Spleen (tissue), 11 donors: ENCODE data around the gene ARHGDIG. TPM values are rescaled to one million over a fixed set of nuclear protein-coding genes. Genes with fewer than 3 reads are reported as not detected.
"Not testable (repeated sequence)": the region's sequence is repeated elsewhere in the genome, so short reads cannot be mapped to it uniquely, and the experiment has no call there.

Experiments used
- DNase-seq: peaks from one replicate; pipeline ENCODE4 v3.0.0-alpha.2; 2020
- H3K27ac ChIP-seq, 8 donors: fragments of 200-600 bp; sonication (generic) in 7 of 8; 1 replicate in 4 of 8; 2 replicates in 4 of 8; pipeline versions ENCODE4 v1.5.0 to v1.8.0; 2016 to 2021; ENCODE audit warnings: inconsistent platforms in 4 of 8, mild to moderate bottlenecking in 4 of 8, moderate library complexity in 1 of 8
- H3K27me3 ChIP-seq, 7 donors: fragments of 200-600 bp; sonication (generic) in 6 of 7; replicated peaks in 1 of 7; 1 replicate in 4 of 7; 2 replicates in 3 of 7; pipeline versions ENCODE4 v1.5.0 to v1.8.0; 2016 to 2021; ENCODE audit warnings: inconsistent platforms in 3 of 7, mild to moderate bottlenecking in 1 of 7
- H3K36me3 ChIP-seq, 6 donors: fragments of 200-600 bp; sonication (generic) in 5 of 6; 1 replicate in 4 of 6; 2 replicates in 2 of 6; pipeline versions ENCODE4 v1.5.0 to v1.8.0; 2016 to 2021; ENCODE audit warnings: inconsistent platforms in 2 of 6
- H3K4me1 ChIP-seq, 6 donors: fragments of 200-600 bp; sonication (generic) in 5 of 6; 1 replicate in 3 of 6; 2 replicates in 3 of 6; pipeline versions ENCODE4 v1.5.0 to v1.8.0; 2016 to 2021; ENCODE audit warnings: inconsistent platforms in 3 of 6
- H3K4me3 ChIP-seq, 8 donors: fragments of 200-600 bp; sonication (generic) in 7 of 8; 1 replicate in 4 of 8; 2 replicates in 4 of 8; pipeline versions ENCODE4 v1.5.0 to v1.8.0; 2016 to 2021; ENCODE audit warnings: inconsistent platforms in 4 of 8, mild to moderate bottlenecking in 4 of 8, moderate library complexity in 2 of 8
- H3K9me3 ChIP-seq, 8 donors: fragments of 200-600 bp; sonication (generic) in 7 of 8; 1 replicate in 4 of 8; 2 replicates in 4 of 8; pipeline versions ENCODE4 v1.5.0 to v1.8.0; 2016 to 2021; ENCODE audit warnings: inconsistent platforms in 4 of 8
- CTCF ChIP-seq, 11 experiments: fragments of 200-600 bp in 7 of 11; fragments of 450-650 bp in 4 of 11; sonication (generic) in 4 of 11; IDR thresholded peaks in 8 of 11; conservative IDR thresholded peaks in 3 of 11; 1 replicate in 7 of 11; 2 replicates in 4 of 11; pipeline versions ENCODE4 v1.4.0 to v1.8.0; 2016 to 2021; ENCODE audit warnings: antibody characterized with exemption in 11 of 11, inconsistent platforms in 4 of 11, mild to moderate bottlenecking in 1 of 11
- POLR2A ChIP-seq, 3 donors: fragments of 450-650 bp; IDR thresholded peaks; one replicate each; pipeline ENCODE4 v1.5.1; 2017; ENCODE audit warnings: antibody characterized with exemption in 3 of 3, mild to moderate bottlenecking in 1 of 3
- POLR2AphosphoS5 ChIP-seq, 3 donors: sonication (generic); formaldehyde crosslinking; IDR thresholded peaks; one replicate each; pipeline ENCODE4 v1.5.1; 2017; ENCODE audit warnings: antibody characterized with exemption in 3 of 3
- WGBS, 5 donors: extraction: QIAGEN DNeasy Blood & Tissue Kit in 3 of 5; methylation state at CpG; one replicate each; pipeline versions ENCODE4 v1.1.5 to v1.1.7; 2013 to 2018; 5-methylcytosine and 5-hydroxymethylcytosine counted together
- intact Hi-C: fragments of 100-400 bp; cut with DNase I; formaldehyde crosslinking; loops from one replicate; pipeline ENCODE4 v1.15.0; 2023; ENCODE audit warnings: low total_unique reads
- polyA plus RNA-seq, 3 donors: library from polyadenylated mRNA; stranded (reverse); fragments of 200-250 nt; gene quantifications; one replicate each; pipeline ENCODE4 v1.2.1, GENCODE V29; 2013
- total RNA-seq, 7 donors: library from RNA; depleted of rRNA in 3 of 7; stranded (reverse); fragments of >200 nt in 3 of 7; fragmentation: NEBNext Ultra II Directional in 4 of 7; extraction: Animal tissue kit (Norgen Biotek cat#: 25700) in 4 of 7; gene quantifications; one replicate each; pipeline versions ENCODE4 v1.1.0 to v1.2.1, GENCODE V29; 2016 to 2021
- donor health status: healthy with polysubstance abuse.
- donor health status: DM: no; HTN: no; CAD: no; lungs with moderate emphysema.
- donor health status: DM: no; HTN: no; CAD: no.
- donor health status: Bipolar disorder and iron deficiency.
- donor health status: healthy.
- donor health status: DM: no; HTN: no; CAD: no.
- donor health status: DM: yes; HTN: yes; CAD: no.

Gene ARHGDIG
- total and polyA plus RNA-seq, 10 donors = 0.23 to 0.99 (median 0.26) TPM; not detected in 7

GRCh38 chr16:324201-324450 is 43.7 kb downstream of the ARHGDIG start:
- Histone ChIP-seq H3K27me3 (no peaks in the 10 kb centered on the region), H3K4me3 (peak overlapping the region in 2 of 8 donors; percentile 24 to 62), H3K9me3 (no peaks in the 10 kb centered on the region), H3K36me3 (peaks cover 0 to 7% (median 3%) of the 10 kb centered on the region in 6 donors), H3K4me1 (peaks cover 21 to 94% (median 52%) of the 10 kb centered on the region in 6 donors), H3K27ac (peak overlapping the region in 4 of 8 donors; percentile 50 to 83 (median 79))
- 92 to 95% (median 92%) methylated on average over 12 to 17 of the region's 17 CpGs for WGBS, 5 donors
- DNase-seq = no peak
- intact Hi-C loops = no loop called here
- TF ChIP-seq POLR2A (IDR thresholded peaks at IDR 0.05) (no peak), CTCF (IDR thresholded peaks at IDR 0.05 in 8 of 11, conservative IDR thresholded peaks at IDR 0.05 in 3 of 11) (no peak), POLR2AphosphoS5 (IDR thresholded peaks at IDR 0.05) (no peak)

- TF ChIP-seq POLR2A (IDR thresholded peaks at IDR 0.05) (no peak), POLR2AphosphoS5 (IDR thresholded peaks at IDR 0.05) (peak; percentile 24 to 80 (median 57)), CTCF (IDR thresholded peaks at IDR 0.05 in 8 of 11, conservative IDR thresholded peaks at IDR 0.05 in 3 of 11) (no peak)
- intact Hi-C loops = no loop called here
- H3K36me3 ChIP-seq = peaks cover 0 to 3% (median under 1%) of the 10 kb centered on the region in 6 donors
- 20 to 41% (median 26%) methylated on average over 48 to 55 of the region's 55 CpGs for WGBS, 5 donors
- H3K27ac ChIP-seq = peak overlapping the region; percentile 50 to 83 (median 70)
- H3K27me3 ChIP-seq = no peaks in the 10 kb centered on the region
- peaks cover 21 to 94% (median 50%) of the 10 kb centered on the region in 6 donors for H3K4me1 ChIP-seq
- peak overlapping the region in 6 of 8 donors; percentile 24 to 62 (median 25) for H3K4me3 ChIP-seq
- no peaks in the 10 kb centered on the region for H3K9me3 ChIP-seq
- peak; percentile 90 for DNase-seq
Measured at GRCh38 chr16:324451-325334, 44.3 kb downstream of the ARHGDIG start.

- no peaks in the 10 kb centered on the region for H3K9me3 ChIP-seq
- H3K27ac ChIP-seq = peak overlapping the region; percentile 50 to 83 (median 70)
- no peak for TF ChIP-seq POLR2AphosphoS5 (IDR thresholded peaks at IDR 0.05)
- no peak for TF ChIP-seq POLR2A (IDR thresholded peaks at IDR 0.05)
- TF ChIP-seq CTCF (IDR thresholded peaks at IDR 0.05 in 8 of 11, conservative IDR thresholded peaks at IDR 0.05 in 3 of 11) = no peak
- H3K27me3 ChIP-seq = no peaks in the 10 kb centered on the region
- intact Hi-C loops = no loop called here
- peak overlapping the region in 6 of 8 donors; percentile 24 to 62 (median 25) for H3K4me3 ChIP-seq
- H3K4me1 ChIP-seq = peaks cover 21 to 97% (median 51%) of the 10 kb centered on the region in 6 donors
- DNase-seq = no peak
- peaks cover 0 to 7% (median 3%) of the 10 kb centered on the region in 6 donors for H3K36me3 ChIP-seq
- 63 to 72% (median 68%) methylated on average over 24 to 28 of the region's 28 CpGs for WGBS, 5 donors
Measured at GRCh38 chr16:325375-326145, 45.2 kb downstream of the ARHGDIG start.

- Histone ChIP-seq H3K4me1 (peaks cover 15 to 95% (median 39%) of the 10 kb centered on the region in 6 donors), H3K36me3 (peaks cover 0 to 11% (median 2%) of the 10 kb centered on the region in 6 donors), H3K27ac (no peak overlapping the region), H3K27me3 (no peaks in the 10 kb centered on the region), H3K9me3 (no peaks in the 10 kb centered on the region), H3K4me3 (no peak overlapping the region)
- intact Hi-C loops = no loop called here
- TF ChIP-seq POLR2AphosphoS5 (IDR thresholded peaks at IDR 0.05) (no peak), POLR2A (IDR thresholded peaks at IDR 0.05) (no peak), CTCF (IDR thresholded peaks at IDR 0.05 in 8 of 11, conservative IDR thresholded peaks at IDR 0.05 in 3 of 11) (no peak)
- no peak for DNase-seq
- 83 to 92% (median 89%) methylated on average over 2 of the region's 2 CpGs for WGBS, 5 donors
Measured at GRCh38 chr16:330741-331140, 50.4 kb downstream of the ARHGDIG start.

- H3K27ac ChIP-seq, intact Hi-C loops, H3K9me3 ChIP-seq, H3K4me3 ChIP-seq, DNase-seq, H3K27me3 ChIP-seq: not testable (repeated sequence)
- WGBS, 5 donors = 53 to 77% (median 62%) methylated on average over 6 of the region's 6 CpGs
- H3K4me1 ChIP-seq = peaks cover 13 to 95% (median 39%) of the 10 kb centered on the region in 6 donors
- H3K36me3 ChIP-seq = peaks cover 0 to 11% (median 2%) of the 10 kb centered on the region in 6 donors
Measured at GRCh38 chr16:331181-331814, 50.9 kb downstream of the ARHGDIG start.
